HS-5 (cell line): ENCODE measurements around the gene NRF1.
"Not testable (repeated sequence)": the region's sequence is repeated elsewhere in the genome, so short reads cannot be mapped to it uniquely, and the experiment has no call there.

Source experiments
- DNase-seq: peaks from one replicate; pipeline ENCODE4 v3.0.0-alpha.2; 2012; ENCODE audit warnings: low read depth

The NRF1 gene

GRCh38 chr7:129782818-129783583 lies 171.5 kb downstream of the NRF1 start:
- DNase-seq, result no peak

GRCh38 chr7:129783584-129783919 lies 172.0 kb downstream of the NRF1 start:
- no peak for DNase-seq

DNA sequence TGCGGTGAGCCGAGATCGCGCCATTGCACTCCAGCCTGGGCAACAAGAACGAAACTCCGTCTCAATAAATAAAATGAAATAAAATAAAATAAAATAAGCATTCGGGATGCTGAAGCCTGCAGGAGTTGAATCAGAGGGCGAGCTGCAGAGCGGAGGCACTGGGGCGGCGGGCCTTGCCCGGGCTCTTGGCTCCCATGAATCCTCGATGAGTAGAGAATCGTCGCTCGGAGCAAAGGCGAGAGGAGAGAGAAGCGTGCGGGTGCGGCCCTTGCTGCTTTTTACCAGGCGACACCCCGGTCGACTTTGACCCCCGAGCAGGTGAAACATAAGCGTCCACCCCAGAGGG lies 172.9 kb downstream of the NRF1 start:
- no peak for DNase-seq

- no peak for DNase-seq
Observed at GRCh38 chr7:129784783-129785684, 173.5 kb downstream of the NRF1 start.

- DNase-seq, result no peak
Observed at GRCh38 chr7:129785685-129786514, 174.4 kb downstream of the NRF1 start.

GRCh38 chr7:129786825-129787563 lies 175.5 kb downstream of the NRF1 start:
- no peak for DNase-seq

- no peak for DNase-seq
Observed at GRCh38 chr7:129789000-129789399, 177.5 kb downstream of the NRF1 start.

DNA sequence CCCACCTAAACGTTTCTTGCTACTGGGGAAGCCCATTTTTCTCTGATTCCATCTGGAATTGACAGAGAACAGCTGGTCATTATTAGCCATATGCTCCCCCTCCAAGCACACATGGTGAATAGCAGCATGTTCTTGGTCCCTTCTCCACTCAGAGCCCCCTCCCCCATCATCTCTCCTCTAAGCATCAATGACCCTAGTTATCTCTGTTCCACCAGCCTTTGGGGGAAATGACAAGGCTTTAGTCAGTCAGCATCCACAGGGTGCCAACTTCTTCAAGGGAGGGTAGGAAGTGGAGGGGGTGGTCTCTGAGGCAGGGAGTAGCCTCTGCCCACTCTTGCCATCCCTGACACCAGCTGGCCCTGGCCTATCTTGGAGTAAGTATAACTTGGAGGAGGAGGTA lies 178.1 kb downstream of the NRF1 start:
- DNase-seq, result no peak

GRCh38 chr7:129790136-129790535 lies 178.6 kb downstream of the NRF1 start:
- DNase-seq, result peak; percentile 20

- DNase-seq, result no peak
Observed at GRCh38 chr7:129792721-129793120, 181.2 kb downstream of the NRF1 start.

DNA sequence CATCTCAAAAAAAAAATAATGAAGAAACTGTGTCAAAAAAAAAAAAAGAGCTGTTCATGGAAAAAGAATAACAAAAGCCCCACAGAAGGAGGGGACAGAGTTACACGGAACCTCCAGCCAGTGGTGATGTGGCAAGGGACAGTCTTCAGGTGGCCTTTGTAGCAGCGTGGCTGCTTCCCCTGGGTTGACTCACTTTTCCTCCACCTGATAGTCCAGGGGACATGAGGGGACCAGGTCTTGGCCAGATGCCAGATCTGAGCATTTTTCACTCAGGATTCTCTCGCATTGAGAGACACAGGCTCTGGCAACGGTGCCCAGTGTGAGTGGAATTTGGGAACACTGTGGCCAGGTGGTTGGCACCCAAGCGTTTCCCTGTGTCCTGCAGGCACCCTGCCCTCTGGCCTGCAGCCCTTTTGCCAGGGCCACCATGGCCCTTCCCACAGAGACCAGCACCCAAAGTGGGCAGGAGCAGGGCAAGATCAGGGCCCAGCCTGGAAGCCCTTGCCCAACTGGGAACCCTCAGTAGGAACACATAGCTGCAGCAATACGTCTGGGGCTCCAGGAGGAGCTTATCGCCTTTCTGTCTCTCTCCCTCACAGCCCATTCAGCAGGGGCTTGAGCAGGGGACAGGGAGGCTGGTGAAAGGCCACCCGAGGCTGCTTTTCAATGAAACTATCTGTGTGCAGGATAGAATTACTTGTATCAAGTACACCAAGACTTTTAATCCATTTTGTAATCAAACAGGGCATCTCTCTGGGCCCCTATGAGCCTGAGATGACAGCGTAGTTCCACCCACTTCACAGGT lies 182.2 kb downstream of the NRF1 start:
- no peak for DNase-seq

- DNase-seq, result not testable (repeated sequence)
Observed at GRCh38 chr7:129794461-129794860, 182.9 kb downstream of the NRF1 start.

- DNase-seq, result no peak
Observed at GRCh38 chr7:129796186-129796775, 184.8 kb downstream of the NRF1 start.

DNA sequence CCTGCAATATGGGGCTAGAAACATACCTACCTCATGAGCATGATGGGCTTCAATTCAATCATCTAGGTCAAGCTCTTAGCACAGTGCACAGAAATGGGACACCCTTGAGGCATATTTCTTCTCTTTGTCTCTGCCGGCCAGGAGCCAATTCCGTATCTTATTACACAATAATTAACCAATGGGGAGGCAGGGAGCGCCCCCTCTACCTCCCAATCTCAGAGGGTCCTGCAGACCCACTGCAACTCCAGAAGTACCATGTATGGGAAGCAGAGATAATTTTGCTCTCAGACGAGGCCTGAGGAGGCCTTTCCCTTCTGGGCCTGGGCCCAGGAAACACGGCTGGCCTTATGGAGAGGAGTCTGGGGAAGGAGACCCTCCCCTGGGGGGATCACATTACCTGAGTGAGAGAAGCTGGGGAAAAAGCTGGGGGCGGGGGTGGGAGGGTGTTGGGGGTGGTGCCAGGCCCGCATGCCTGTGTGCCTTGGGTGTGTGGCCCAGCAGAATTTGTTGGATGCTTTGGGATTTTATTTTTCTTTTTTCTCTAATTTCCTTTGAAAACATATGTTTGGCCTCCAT lies 185.8 kb downstream of the NRF1 start:
- no peak for DNase-seq

DNA sequence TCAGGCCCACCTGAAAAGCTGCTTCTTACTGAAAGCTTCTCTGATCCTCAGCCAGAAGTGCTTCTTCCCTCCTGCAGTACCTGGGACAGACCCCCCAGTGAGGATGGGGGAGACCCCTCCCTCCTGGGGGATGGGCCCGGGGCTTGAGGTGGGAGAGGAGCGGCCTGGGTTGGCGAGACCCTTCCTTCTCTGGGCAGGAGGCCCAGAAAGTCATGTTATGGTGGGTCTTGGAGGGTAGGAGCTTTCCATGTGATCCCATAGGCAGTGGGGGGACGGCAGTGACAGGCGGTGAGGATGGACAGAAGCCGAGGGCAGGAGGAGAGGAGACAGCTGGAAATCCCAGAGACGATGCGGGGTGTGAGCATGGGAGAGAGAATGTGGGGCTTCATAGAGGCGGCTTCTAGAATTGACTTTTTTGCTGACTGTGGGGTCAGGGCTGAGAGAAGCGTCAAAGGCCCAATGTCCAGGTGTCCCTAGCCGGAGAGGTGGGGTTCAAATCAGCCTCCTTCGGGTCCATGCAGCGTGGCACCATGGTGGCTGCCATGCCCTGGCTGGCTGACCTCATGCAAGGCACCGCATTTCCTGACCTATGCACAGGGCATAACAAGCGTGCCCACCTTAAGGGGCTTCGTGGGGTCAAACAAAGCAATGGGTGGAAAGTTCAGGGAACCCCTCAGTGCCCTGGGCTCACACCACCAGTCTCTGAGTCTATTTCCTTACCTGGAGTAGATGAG lies 187.3 kb downstream of the NRF1 start:
- DNase-seq, result no peak

DNA sequence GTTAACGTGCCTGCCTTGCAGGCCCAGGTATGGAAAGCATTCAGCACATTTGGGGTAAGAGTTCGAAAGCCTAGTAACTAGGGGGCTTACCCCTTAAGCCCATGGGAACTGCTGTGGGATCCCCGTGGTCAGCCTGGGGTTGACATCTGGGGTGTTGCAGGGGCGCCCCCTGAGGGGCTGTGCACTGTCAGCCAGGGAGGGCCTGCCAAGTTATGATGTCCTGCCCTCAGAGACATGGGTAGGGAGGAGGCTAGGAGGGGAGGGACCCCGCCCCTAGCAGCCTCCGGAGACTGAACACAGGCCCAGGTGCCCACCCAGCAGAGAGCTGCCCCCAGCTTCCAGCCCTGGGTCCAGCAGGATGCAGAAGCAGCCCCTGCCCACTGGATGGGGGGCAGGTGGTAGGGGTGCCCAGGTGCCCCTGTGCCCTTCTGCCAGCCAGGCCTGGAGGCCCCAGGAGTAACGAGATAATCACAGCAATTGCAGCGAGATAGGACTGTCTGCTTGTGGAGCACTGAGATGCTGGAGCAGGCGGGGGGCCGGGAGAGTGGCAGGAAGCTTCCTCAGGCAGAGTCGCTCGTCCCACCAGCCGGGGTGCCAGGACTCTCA lies 187.9 kb downstream of the NRF1 start:
- DNase-seq, result no peak

GRCh38 chr7:129800901-129801300 lies 189.4 kb downstream of the NRF1 start:
- DNase-seq, result no peak

- DNase-seq, result no peak
Observed at GRCh38 chr7:129801882-129802281, 190.4 kb downstream of the NRF1 start.

DNA sequence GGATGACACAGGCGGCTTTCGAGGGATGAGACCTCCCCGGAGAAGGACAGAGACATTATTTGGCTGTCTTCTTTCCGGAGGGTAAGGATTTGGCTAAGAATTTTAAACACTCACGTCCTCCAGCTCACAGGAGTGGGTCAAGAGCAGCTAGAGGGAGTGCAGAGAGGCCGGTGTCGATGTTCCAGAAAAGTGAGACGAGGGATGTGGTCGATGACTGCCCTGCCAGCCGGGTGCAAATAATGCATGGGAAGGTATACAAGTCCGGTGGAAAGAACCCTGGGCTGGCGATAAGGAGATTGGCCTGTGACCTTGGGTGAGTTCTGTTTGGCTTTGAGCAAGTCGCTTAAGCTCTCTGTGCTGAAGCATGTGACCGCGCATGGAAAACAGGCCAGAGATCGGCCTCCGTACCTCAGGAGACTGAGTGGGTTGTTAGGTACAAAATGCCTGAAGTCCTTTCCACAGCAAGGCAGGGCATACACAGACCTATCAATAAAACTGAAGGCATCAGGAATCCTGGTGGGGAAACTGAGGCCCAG lies 192.1 kb downstream of the NRF1 start:
- DNase-seq, result no peak
